Activated gamma-delta T cell treated with anti-CD3 and anti-CD28 coated beads, Interleukin-2, amount 50 U/mL, for 16 hours (primary cell): ENCODE results near the gene ABCA8.

Source experiments
- DNase-seq: peaks from one replicate; pipeline ENCODE4 v3.0.0-alpha.2; 2020; ENCODE audit warnings: low read depth

The ABCA8 gene

GRCh38 chr17:68943123-68943811 lies 11.9 kb downstream of the ABCA8 start:
- DNase-seq: no peak

- DNase-seq: no peak
Observed at GRCh38 chr17:68942389-68942788, 12.8 kb downstream of the ABCA8 start.

- no peak for DNase-seq
Observed at GRCh38 chr17:68941761-68942160, 13.4 kb downstream of the ABCA8 start.

- DNase-seq: no peak
Observed at GRCh38 chr17:68939195-68939594, 16.0 kb downstream of the ABCA8 start.

GRCh38 chr17:68937890-68938514 lies 17.2 kb downstream of the ABCA8 start:
- DNase-seq: no peak

- DNase-seq: no peak
Observed at GRCh38 chr17:68927516-68927915, 27.7 kb downstream of the ABCA8 start.

- DNase-seq: no peak
Observed at GRCh38 chr17:68924793-68925720, 30.1 kb downstream of the ABCA8 start.

- no peak for DNase-seq
Observed at GRCh38 chr17:68910789-68911431, 44.3 kb downstream of the ABCA8 start.

- no peak for DNase-seq
Observed at GRCh38 chr17:68910251-68910705, 44.9 kb downstream of the ABCA8 start.

- no peak for DNase-seq
Observed at GRCh38 chr17:68909066-68909465, 46.1 kb downstream of the ABCA8 start.

- DNase-seq: no peak
Observed at GRCh38 chr17:68908045-68908444, 47.1 kb downstream of the ABCA8 start.

- DNase-seq: no peak
Observed at GRCh38 chr17:68906638-68907037, 48.6 kb downstream of the ABCA8 start.

- no peak for DNase-seq
Observed at GRCh38 chr17:68903286-68903685, 51.9 kb downstream of the ABCA8 start.

GRCh38 chr17:68897557-68897956 lies 57.6 kb downstream of the ABCA8 start:
- no peak for DNase-seq

- no peak for DNase-seq
Observed at GRCh38 chr17:68892658-68893057, 62.5 kb downstream of the ABCA8 start.

- no peak for DNase-seq
Observed at GRCh38 chr17:68892193-68892592, 63.0 kb downstream of the ABCA8 start.

GRCh38 chr17:68886401-68886800 lies 68.8 kb downstream of the ABCA8 start:
- no peak for DNase-seq

GRCh38 chr17:68884888-68885287 lies 70.3 kb downstream of the ABCA8 start:
- no peak for DNase-seq

- DNase-seq: no peak
Observed at GRCh38 chr17:68878226-68878885, 76.8 kb downstream of the ABCA8 start.

GRCh38 chr17:68871447-68871846 lies 83.7 kb downstream of the ABCA8 start:
- no peak for DNase-seq

GRCh38 chr17:68870976-68871375 lies 84.2 kb downstream of the ABCA8 start:
- DNase-seq: no peak
